ENCODE results near the gene CDC42EP5.
"Not testable (repeated sequence)": the region's sequence is repeated elsewhere in the genome, so short reads cannot be mapped to it uniquely, and the experiment has no call there.

- TF ChIP-seq, protein P1, sequence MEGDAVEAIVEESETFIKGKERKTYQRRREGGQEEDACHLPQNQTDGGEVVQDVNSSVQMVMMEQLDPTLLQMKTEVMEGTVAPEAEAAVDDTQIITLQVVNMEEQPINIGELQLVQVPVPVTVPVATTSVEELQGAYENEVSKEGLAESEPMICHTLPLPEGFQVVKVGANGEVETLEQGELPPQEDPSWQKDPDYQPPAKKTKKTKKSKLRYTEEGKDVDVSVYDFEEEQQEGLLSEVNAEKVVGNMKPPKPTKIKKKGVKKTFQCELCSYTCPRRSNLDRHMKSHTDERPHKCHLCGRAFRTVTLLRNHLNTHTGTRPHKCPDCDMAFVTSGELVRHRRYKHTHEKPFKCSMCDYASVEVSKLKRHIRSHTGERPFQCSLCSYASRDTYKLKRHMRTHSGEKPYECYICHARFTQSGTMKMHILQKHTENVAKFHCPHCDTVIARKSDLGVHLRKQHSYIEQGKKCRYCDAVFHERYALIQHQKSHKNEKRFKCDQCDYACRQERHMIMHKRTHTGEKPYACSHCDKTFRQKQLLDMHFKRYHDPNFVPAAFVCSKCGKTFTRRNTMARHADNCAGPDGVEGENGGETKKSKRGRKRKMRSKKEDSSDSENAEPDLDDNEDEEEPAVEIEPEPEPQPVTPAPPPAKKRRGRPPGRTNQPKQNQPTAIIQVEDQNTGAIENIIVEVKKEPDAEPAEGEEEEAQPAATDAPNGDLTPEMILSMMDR (IDR thresholded peaks at IDR 0.05), result not testable (repeated sequence)
- TF ChIP-seq POLR2A (IDR thresholded peaks at IDR 0.05), result not testable (repeated sequence)
Observed at GRCh38 chr19:54508487-54508886, 35.4 kb upstream of the CDC42EP5 start.

Measured in adrenal gland (tissue), 5 donors.